PFSK-1 (cell line): ENCODE results near the gene EEFSEC.

Source experiments
- POLR2AphosphoS5 ChIP-seq: IDR thresholded peaks from 2 replicates; pipeline ENCODE4 v1.6.1; 2012; ENCODE audit warnings: low read depth, mild to moderate bottlenecking, control low read depth, low read length, moderate library complexity
- REST ChIP-seq, 2 experiments: IDR thresholded peaks; 2 replicates each; pipeline versions ENCODE4 v1.6.1 to v1.8.0; 2011 to 2012; ENCODE audit warnings: low read depth in 2 of 2, low read length in 2 of 2, control low read depth in 1 of 2, inconsistent platforms in 1 of 2, mild to moderate bottlenecking in 1 of 2, moderate library complexity in 1 of 2; ENCODE audit not compliant: insufficient read depth in 1 of 2
- SIN3A ChIP-seq: IDR thresholded peaks from 2 replicates; pipeline ENCODE4 v1.6.1; 2012; ENCODE audit warnings: mild to moderate bottlenecking, low read length, moderate library complexity, borderline replicate concordance; ENCODE audit not compliant: insufficient read depth
- TAF1 ChIP-seq: IDR thresholded peaks from 2 replicates; pipeline ENCODE4 v1.6.1; 2012; ENCODE audit warnings: low read length, control low read depth, borderline replicate concordance; ENCODE audit not compliant: insufficient read depth

GRCh38 chr3:128312271-128312670 lies 159.0 kb downstream of the EEFSEC start:
- TF ChIP-seq POLR2AphosphoS5 = no peak
- TF ChIP-seq REST (IDR thresholded peaks at IDR 0.05; ENCODE audit: insufficient read depth in 1 of 2, low read depth in 2 of 2, low read length in 2 of 2) = no peak
- no peak for TF ChIP-seq SIN3A
- TF ChIP-seq TAF1 = no peak
